SU-DHL-6 (cell line): ENCODE measurements around the gene ADPRH.

ENCODE experiments used
- H2AFZ ChIP-seq: fragments of 200-600 bp; sonication (generic); 2 replicates; pipeline ENCODE4 v1.6.1; 2014; ENCODE audit warnings: low read depth, mild to moderate bottlenecking, moderate library complexity, mixed read lengths, antibody characterized with exemption, low read length; ENCODE audit not compliant: severe bottlenecking
- H3F3A ChIP-seq: fragments of 200-600 bp; shearing (Covaris generic); 2 replicates; pipeline ENCODE4 v1.6.0; 2016; ENCODE audit warnings: antibody characterized with exemption, mild to moderate bottlenecking; ENCODE audit not compliant: insufficient read depth
- H3K27ac ChIP-seq: fragments of 200-600 bp; sonication (generic); 2 replicates; pipeline ENCODE4 v1.5.1; 2016; ENCODE audit warnings: low read depth, mild to moderate bottlenecking, low read length, moderate library complexity, mixed read lengths
- H3K27me3 ChIP-seq: fragments of 200-600 bp; sonication (generic), shearing (Covaris generic); 2 replicates; pipeline ENCODE4 v1.6.0; 2014; ENCODE audit warnings: mild to moderate bottlenecking, low read length
- H3K36me3 ChIP-seq: fragments of 200-600 bp; sonication (generic); 2 replicates; pipeline ENCODE4 v1.6.1; 2014; ENCODE audit warnings: mild to moderate bottlenecking, low read length, mixed read lengths
- H3K4me2 ChIP-seq: fragments of 300-600, 200-600 bp; shearing (Covaris generic), sonication (generic); 2 replicates; pipeline ENCODE4 v1.6.0; 2014; ENCODE audit warnings: low read length, low read depth, mild to moderate bottlenecking; ENCODE audit not compliant: poor library complexity, severe bottlenecking
- H3K4me3 ChIP-seq: fragments of 200-600 bp; sonication (generic); 2 replicates; pipeline ENCODE4 v1.5.1; 2014; ENCODE audit warnings: antibody characterized with exemption, low read length, mild to moderate bottlenecking, mixed read lengths; ENCODE audit not compliant: insufficient read depth, poor library complexity, severe bottlenecking
- H3K79me2 ChIP-seq: fragments of 200-600 bp; sonication (generic); 2 replicates; pipeline ENCODE4 v1.6.1; 2014; ENCODE audit warnings: mild to moderate bottlenecking, low read length, moderate library complexity; ENCODE audit not compliant: insufficient read depth
- H3K9ac ChIP-seq: fragments of 200-600 bp; sonication (generic); 2 replicates; pipeline ENCODE4 v1.7.0; 2014; ENCODE audit warnings: mild to moderate bottlenecking, low read length
- H3K9me2 ChIP-seq: fragments of 200-600 bp; sonication (generic); replicated peaks from 2 replicates; pipeline ENCODE4 v1.6.1; 2014; ENCODE audit warnings: low read length; ENCODE audit not compliant: insufficient read depth
- H3K9me3 ChIP-seq: fragments of 200-600 bp; sonication (generic); 2 replicates; pipeline ENCODE4 v1.6.1; 2014; ENCODE audit warnings: low read length, mixed read lengths; ENCODE audit not compliant: insufficient read depth
- H4K20me1 ChIP-seq: fragments of 200-600 bp; sonication (generic); 2 replicates; pipeline ENCODE4 v1.6.1; 2014; ENCODE audit warnings: low read depth, mild to moderate bottlenecking, antibody characterized with exemption, low read length, moderate library complexity, mixed read lengths
- CTCF ChIP-seq: fragments of 200-600 bp; sonication (generic); IDR thresholded peaks from one replicate; pipeline ENCODE4 v1.5.1; 2017; ENCODE audit warnings: antibody characterized with exemption, mild to moderate bottlenecking, low read length, moderate library complexity; ENCODE audit not compliant: insufficient read depth, poor library complexity, severe bottlenecking
- EZH2phosphoT487 ChIP-seq: fragments of 200-600 bp; sonication (generic), shearing (Covaris generic); conservative IDR thresholded peaks from 2 replicates; pipeline ENCODE4 v1.6.1; 2018; ENCODE audit warnings: mild to moderate bottlenecking, antibody characterized with exemption, low read length, moderate library complexity, mixed read lengths

Gene ADPRH

GRCh38 chr3:119543147-119543546 lies 36.1 kb upstream of the ADPRH start:
- H3K9me3 ChIP-seq: no peaks in the 10 kb centered on the region
- no peaks in the 10 kb centered on the region for H3K27me3 ChIP-seq
- H4K20me1 ChIP-seq: no peaks in the 10 kb centered on the region
- H3K79me2 ChIP-seq: peaks cover 54% of the 10 kb centered on the region; the same call in 1 of the 2 replicates
- no peaks in the 10 kb centered on the region for H3K9me2 ChIP-seq
- no peak overlapping the region for H3K27ac ChIP-seq
- H2AFZ ChIP-seq: no peak overlapping the region
- H3K9ac ChIP-seq: no peak overlapping the region
- H3K36me3 ChIP-seq: peaks cover 22% of the 10 kb centered on the region
- no peak overlapping the region for H3K4me3 ChIP-seq
- no peak overlapping the region for H3K4me2 ChIP-seq
- no peak for TF ChIP-seq CTCF
- no peak for TF ChIP-seq EZH2phosphoT487
- H3F3A ChIP-seq: peaks cover 10% of the 10 kb centered on the region; the same call in 1 of the 2 replicates

GRCh38 chr3:119547227-119547626 lies 32.1 kb upstream of the ADPRH start:
- no peak overlapping the region for H3K27ac ChIP-seq

GRCh38 chr3:119548341-119548740 lies 31.0 kb upstream of the ADPRH start:
- Histone ChIP-seq H3K79me2 (peaks cover 52% of the 10 kb centered on the region), H3K4me3 (no peak overlapping the region), H4K20me1 (no peaks in the 10 kb centered on the region), H2AFZ (no peak overlapping the region), H3K9ac (no peak overlapping the region), H3K9me2 (no peaks in the 10 kb centered on the region), H3K9me3 (no peaks in the 10 kb centered on the region), H3K4me2 (no peak overlapping the region), H3K27me3 (no peaks in the 10 kb centered on the region), H3K36me3 (peaks cover 16% of the 10 kb centered on the region), H3K27ac (no peak overlapping the region), H3F3A (no peaks in the 10 kb centered on the region)
- no peak for TF ChIP-seq EZH2phosphoT487
- TF ChIP-seq CTCF: no peak

More at GRCh38 chr3:119547227-119547626, 32.1 kb upstream of the ADPRH start:
- Histone ChIP-seq H3K27me3 (no peaks in the 10 kb centered on the region), H3K79me2 (peaks cover 52% of the 10 kb centered on the region), H2AFZ (no peak overlapping the region), H3K9me2 (no peaks in the 10 kb centered on the region), H4K20me1 (no peaks in the 10 kb centered on the region), H3K9ac (no peak overlapping the region), H3K36me3 (peaks cover 18% of the 10 kb centered on the region), H3K4me2 (no peak overlapping the region), H3K4me3 (no peak overlapping the region), H3K9me3 (no peaks in the 10 kb centered on the region), H3F3A (no peaks in the 10 kb centered on the region)
- TF ChIP-seq CTCF (no peak), EZH2phosphoT487 (no peak)
